ENCODE measurements around the gene CDK19.

Gene CDK19

DNA sequence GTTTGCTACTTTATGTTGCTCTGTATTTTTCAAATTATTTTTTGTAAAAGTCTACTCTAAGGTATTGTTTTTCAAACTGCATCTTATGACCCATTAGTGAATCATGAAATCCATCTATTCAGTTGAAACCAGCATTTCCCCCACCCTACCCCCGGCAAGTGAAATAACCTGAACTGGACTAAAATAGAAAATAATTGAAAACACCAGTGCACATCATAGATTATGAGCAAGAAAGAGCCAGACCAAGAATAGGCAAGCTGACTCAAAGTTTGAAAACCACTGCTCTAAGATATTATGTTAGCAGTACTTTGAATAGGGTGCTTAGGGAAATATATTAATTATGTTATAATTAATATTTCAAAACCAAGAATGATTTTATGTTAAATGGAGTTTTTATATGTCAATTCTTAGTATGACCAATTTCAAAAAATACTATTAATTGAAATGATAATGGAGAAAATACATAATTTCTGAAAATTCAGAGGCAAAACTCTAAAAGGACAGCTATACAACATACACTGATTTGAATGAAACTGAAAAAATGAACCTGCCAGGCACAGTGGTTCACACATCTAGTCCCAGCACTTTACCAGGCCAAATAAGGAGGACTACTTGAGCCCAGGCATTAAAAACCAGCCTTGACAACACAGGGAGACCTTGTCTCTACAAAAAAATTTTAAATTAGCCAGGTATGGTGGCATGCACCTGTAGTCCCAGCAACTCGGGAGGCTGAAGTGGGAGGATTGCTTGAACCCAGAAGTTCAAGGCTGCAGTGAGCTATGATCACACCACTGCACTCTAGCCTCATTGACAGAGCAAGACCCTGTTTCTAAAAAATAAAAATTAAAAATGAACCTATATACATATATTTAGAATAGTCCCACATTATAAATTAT, 112.0 kb downstream of the CDK19 start:
- DNase-seq (ENCODE audit: low read depth): no peak

DNA sequence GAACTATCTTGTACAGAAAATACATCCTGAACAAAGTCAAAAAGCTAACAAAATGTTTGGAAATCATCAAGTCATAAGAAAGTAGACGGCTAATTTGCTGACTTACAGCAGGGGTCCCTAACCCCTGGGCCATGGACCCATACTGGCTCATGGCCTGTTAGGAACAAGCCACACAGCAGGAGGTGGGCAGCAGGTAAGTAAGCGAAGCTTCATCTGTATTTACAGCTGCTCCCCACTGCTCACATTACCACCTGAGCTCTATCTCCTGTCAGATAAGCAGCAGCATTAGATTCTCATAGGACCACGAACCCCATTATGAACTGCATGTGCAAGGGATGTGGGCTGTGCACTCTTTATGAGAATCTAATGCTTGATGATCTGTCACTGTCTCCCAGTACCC, 115.5 kb downstream of the CDK19 start:
- DNase-seq (ENCODE audit: low read depth): no peak

DNA sequence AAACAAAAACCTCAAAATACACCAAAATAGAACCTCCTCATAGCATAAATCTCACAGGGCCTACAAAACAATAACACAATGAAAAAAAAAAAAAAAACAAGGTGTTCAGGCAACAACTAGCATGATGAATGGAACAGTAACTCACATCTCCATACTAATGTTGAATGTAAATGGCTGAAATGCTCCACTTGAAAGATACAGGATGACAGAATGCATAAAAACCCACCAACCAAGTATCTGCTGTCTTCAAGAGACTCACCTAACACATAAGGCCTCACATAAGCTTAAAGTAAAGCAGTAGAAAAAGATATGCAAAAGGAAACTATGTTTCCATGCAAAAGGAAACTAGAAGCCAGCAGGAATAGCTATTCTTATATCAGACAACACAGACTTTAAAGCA, 121.3 kb downstream of the CDK19 start:
- no peak for DNase-seq (ENCODE audit: low read depth)

DNA sequence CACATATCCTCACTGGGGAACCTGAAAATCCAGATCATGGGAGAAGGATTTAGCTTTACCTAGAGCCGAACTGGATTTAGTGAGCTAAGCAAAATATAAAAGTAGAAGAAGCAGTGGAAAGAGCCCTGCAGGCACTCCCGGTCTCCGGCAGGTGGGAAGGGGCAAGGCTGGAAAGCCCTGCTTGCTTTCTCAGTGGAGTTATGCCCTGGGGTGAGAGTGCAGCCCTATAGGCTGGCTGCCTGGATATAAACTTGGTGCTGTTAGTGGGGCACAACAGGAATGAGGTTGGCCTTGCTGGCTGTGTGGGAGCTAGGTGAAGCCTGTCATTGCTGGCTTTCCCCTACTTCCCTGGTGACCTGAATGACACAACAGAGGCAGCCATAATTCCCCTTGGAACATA, 122.0 kb downstream of the CDK19 start:
- DNase-seq (ENCODE audit: low read depth): no peak

DNA sequence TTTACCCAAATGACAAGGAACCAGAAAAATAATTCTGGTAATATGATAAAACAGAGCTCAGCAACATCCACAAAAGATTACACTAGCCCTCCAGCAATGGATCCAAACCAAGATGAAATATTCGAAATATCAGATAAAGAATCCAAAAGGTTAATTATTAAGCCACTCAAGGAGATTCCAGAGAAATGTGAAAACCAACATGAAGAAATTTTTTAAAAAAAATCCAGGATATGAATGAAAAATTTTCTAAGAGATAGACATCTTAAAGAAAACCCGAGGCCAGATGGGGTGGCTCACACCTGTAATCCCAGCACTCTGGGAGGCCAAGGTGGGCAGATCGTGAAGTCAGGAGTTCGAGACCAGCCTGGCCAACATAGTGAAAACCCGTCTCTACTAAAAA, 124.4 kb downstream of the CDK19 start:
- no peak for DNase-seq (ENCODE audit: low read depth)

- no peak for DNase-seq (ENCODE audit: low read depth)
Observed at GRCh38 chr6:110690106-110690654, 125.1 kb downstream of the CDK19 start.

- DNase-seq (ENCODE audit: low read depth): no peak
Observed at GRCh38 chr6:110689275-110689935, 125.9 kb downstream of the CDK19 start.

- DNase-seq (ENCODE audit: low read depth): no peak
Observed at GRCh38 chr6:110688661-110689268, 126.5 kb downstream of the CDK19 start.

GRCh38 chr6:110687326-110687725, 127.9 kb downstream of the CDK19 start:
- no peak for DNase-seq (ENCODE audit: low read depth)

DNA sequence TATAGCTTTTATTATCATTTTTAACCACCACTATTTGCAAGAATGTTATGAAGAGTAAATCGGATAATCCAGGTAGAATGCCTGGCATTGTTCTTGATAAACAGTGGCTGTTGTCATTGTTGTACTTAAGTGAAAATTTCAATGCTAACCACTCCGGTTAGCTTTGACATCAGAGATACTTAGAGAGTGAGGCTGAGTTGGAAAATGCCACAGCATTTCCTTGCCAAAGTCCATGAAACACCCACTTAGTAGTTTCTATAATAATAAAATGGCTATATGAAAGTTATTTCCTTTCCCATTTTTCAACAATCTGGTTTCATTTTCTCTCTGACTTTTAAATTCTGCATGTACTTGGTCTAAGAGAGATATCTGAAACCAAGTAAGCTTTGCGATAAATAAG, 132.0 kb downstream of the CDK19 start:
- no peak for DNase-seq (ENCODE audit: low read depth)

DNA sequence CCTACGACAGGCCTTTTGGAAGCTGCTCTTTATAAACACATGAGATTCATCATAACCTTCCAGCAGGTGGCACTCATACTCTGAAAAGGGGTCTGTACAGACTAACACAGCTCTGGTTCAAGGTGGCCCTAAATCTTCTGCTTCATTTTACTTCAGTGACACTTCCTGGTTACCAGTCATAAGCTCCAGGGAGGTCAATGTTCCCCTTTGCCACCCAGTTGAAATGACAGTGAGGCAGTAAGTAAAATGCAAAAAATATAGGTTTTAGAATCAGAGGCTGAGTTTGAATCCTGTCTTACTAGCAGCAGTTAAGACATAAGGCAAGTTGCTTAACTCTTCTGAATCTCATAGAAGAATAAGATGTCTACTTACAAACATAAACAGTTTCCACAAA, 132.8 kb downstream of the CDK19 start:
- peak; percentile 74 for DNase-seq (ENCODE audit: low read depth)

GRCh38 chr6:110681543-110682459, 133.5 kb downstream of the CDK19 start:
- DNase-seq (ENCODE audit: low read depth): no peak

GRCh38 chr6:110676396-110676795, 138.9 kb downstream of the CDK19 start:
- DNase-seq (ENCODE audit: low read depth): no peak

DNA sequence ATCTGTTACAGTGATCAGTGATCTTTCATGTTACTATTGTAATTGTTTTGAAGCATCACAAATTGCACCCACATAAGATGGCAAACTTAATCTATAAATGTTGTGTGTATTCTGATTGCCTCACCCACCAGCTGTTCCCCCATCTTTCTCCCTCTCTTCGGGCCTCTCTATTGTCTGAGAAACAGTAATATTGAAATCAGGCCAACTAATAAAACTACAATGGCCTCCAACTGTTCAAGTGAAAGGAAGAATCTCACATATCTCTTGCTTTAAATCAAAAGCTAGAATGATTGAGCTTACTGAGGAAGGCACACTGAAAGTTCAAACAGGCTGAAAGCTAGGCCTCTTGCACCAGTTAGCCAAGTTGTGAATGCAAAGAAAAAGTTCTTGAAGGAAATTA, 141.2 kb downstream of the CDK19 start:
- no peak for DNase-seq (ENCODE audit: low read depth)

GRCh38 chr6:110672122-110672521, 143.1 kb downstream of the CDK19 start:
- DNase-seq (ENCODE audit: low read depth): no peak

GRCh38 chr6:110671447-110671846, 143.8 kb downstream of the CDK19 start:
- DNase-seq (ENCODE audit: low read depth): no peak

DNA sequence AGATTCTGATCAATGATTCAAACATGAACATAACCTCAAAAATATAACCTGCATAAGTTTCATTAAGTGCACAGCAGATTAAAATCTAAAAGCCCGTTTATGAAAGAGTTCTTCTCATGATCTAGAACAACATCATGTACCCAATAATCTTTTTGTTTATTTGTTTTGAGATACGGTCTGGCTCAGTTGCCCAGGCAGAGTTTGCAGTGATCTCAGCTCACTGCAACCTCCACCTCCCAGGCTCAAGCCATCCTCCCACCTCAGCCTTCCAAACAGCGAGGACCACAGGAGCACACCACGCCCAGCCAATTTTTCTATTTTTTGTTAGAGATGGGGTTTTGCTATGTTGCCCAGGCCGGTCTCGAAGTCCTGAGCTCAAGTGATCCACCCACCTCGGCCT, 149.7 kb downstream of the CDK19 start:
- DNase-seq (ENCODE audit: low read depth): no peak

DNA sequence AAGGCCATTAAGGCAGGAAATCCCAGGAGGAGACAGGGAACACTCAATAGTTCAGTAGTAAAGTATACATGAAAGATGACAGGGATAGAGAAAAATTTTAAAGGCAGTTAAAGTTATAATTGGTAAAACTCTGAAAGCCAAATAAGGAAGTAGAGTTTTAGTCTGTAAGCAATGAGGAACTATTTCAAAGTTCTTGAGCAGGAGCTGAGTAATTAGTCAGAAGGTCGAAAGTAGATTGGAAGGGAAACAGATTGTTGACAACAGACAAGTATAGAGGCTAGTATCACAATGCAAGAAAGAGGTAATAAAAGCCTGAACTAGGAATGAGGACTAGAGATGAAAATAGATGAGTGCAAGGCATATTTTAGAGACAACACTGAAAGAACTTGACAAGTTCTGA, 150.3 kb downstream of the CDK19 start:
- no peak for DNase-seq (ENCODE audit: low read depth)

DNA sequence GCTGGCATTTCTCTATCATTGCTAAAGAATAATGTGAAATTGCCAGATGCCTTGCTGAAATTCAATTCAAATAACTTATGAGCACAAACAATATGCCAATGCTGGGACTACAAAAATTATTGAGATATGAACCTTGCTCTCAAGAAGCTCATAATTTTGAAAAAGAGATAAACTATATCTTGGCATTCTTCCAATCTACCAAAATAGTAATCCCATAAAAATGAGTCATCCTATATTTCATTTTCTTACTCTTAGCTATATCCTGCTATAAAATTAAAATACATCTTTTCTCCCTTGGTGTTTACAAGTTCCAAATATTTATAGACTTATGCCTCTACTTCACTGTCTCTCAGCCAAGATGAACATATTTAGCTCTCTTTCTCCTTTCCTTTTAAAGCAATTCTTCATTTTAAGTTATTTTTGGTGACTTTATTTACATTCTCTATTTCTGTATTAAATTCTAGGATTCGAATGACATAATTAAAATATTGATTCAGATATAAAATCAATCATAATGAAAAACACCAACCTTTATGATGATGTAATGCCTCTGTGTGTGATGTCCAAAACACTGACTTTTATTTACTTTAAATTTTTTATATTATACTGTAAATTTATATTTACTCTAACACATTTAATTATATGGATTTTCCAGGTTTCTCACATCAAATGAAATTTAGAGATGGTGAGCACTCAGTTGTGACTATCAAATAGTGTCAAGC, 152.6 kb downstream of the CDK19 start:
- DNase-seq (ENCODE audit: low read depth): no peak

- no peak for DNase-seq (ENCODE audit: low read depth)
Observed at GRCh38 chr6:110661414-110661813, 153.9 kb downstream of the CDK19 start.

DNA sequence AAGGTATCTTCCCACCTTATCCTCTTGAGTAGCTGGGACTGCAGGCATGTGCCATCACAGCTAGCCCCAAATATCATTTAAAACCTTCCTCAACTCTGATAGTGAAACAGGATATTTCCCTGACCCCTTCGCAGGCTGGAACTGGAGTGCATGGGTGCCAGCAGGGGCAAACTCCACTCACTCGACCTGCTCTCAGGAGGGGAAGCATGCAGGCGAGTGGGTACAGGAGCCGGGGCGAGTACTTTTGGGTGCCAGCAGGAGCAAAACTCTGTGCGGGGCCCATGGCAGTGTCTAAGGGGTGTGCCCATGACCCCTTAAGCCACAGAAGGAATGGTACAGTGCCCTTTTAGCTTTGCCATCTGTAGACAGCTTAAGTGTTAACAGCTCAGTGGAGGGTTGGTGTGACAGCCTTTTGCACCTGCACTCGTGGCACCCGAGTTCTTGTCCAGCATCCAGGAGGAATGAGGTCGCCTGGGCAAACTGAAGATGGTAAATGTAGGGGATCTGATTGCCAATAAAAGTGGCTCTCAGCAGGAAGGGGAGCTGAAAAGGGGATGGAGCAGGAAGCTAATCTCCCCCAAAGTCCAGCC, 155.1 kb downstream of the CDK19 start:
- no peak for DNase-seq (ENCODE audit: low read depth)

Data from stromal cell of bone marrow (primary cell).